Breast epithelium (tissue), 4 donors: Measurements from ENCODE around the gene PDIA6. TPM values are rescaled to one million over a fixed set of nuclear protein-coding genes. Genes with fewer than 3 reads are reported as not detected.

Experiments
- DNase-seq, 2 donors: peaks; one replicate each; pipeline ENCODE4 v3.0.0-alpha.2; 2019; ENCODE audit warnings: low spot score in 2 of 2
- H3K27ac ChIP-seq, 2 donors: fragments of 200-600 bp; sonication (generic) in 1 of 2; one replicate each; pipeline ENCODE4 v1.5.1; 2016 to 2019; ENCODE audit warnings: mild to moderate bottlenecking in 1 of 2
- H3K27me3 ChIP-seq, 2 donors: fragments of 200-600 bp; sonication (generic) in 1 of 2; one replicate each; pipeline versions ENCODE4 v1.5.1 to v1.6.0; 2017 to 2019; ENCODE audit warnings: control low read depth in 1 of 2, mild to moderate bottlenecking in 1 of 2
- H3K36me3 ChIP-seq: fragments of 200-600 bp; one replicate; pipeline ENCODE4 v1.5.1; 2019
- H3K4me1 ChIP-seq, 2 donors: fragments of 200-600 bp; sonication (generic); one replicate each; pipeline ENCODE4 v1.5.1; 2016 to 2019; ENCODE audit warnings: control low read depth in 1 of 2
- H3K4me3 ChIP-seq, 3 donors: fragments of 200-600 bp; sonication (generic); 1 replicate in 2 of 3; 2 replicates in 1 of 3; pipeline ENCODE4 v1.5.1; 2016 to 2019; ENCODE audit warnings: mild to moderate bottlenecking in 3 of 3, moderate library complexity in 2 of 3
- H3K9me3 ChIP-seq, 2 donors: fragments of 200-600 bp; sonication (generic) in 1 of 2; one replicate each; pipeline ENCODE4 v1.5.1; 2016 to 2019; ENCODE audit warnings: control low read depth in 1 of 2
- CTCF ChIP-seq, 3 donors: fragments of 450-650 bp; IDR thresholded peaks; one replicate each; pipeline ENCODE4 v1.5.1; 2016 to 2017; ENCODE audit warnings: antibody characterized with exemption in 3 of 3, mild to moderate bottlenecking in 3 of 3, moderate library complexity in 3 of 3
- POLR2A ChIP-seq: fragments of 450-650 bp; IDR thresholded peaks from one replicate; pipeline ENCODE4 v1.6.1; 2016; ENCODE audit warnings: antibody characterized with exemption, mild to moderate bottlenecking, moderate library complexity
- POLR2AphosphoS5 ChIP-seq, 3 donors: sonication (generic); formaldehyde crosslinking; IDR thresholded peaks; one replicate each; pipeline ENCODE4 v1.6.1; 2017; ENCODE audit warnings: antibody characterized with exemption in 3 of 3
- intact Hi-C: fragments of 100-400 bp; cut with DNase I; formaldehyde crosslinking; loops from one replicate; pipeline ENCODE4 v1.15.1; 2023; ENCODE audit warnings: low total_unique reads
- total RNA-seq, 3 donors: library from RNA; depleted of rRNA; stranded (reverse); fragments of >200 nt; gene quantifications; one replicate each; pipeline ENCODE4 v1.1.0, GENCODE V29; 2016

The PDIA6 gene
- total RNA-seq, 3 donors from 2014 or later: 84.7 to 118 (median 108) TPM

DNA sequence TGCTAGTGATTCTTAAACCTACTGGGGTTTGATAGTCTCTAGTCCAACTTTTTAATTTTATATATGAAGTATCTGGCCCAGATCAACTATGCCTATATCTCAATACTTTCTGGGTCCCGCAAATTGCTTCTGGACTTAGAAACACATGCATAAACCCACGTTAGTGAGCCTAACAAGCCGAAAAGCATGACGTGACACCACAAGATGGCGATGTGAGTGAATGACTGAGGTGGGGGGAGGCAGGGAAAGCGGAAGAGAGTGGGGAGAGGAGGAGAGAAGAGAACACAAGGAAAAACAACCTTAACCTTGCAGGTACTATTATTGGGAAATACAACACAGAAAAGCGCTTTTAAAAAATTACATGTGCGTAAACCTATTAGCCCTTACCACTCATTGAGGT is 13.8 kb downstream of the PDIA6 start:
- H3K4me3 ChIP-seq: no peak overlapping the region
- intact Hi-C loops: no loop called here
- H3K27me3 ChIP-seq: no peaks in the 10 kb centered on the region
- H3K27ac ChIP-seq: no peak overlapping the region
- no peaks in the 10 kb centered on the region for H3K9me3 ChIP-seq
- no peak for DNase-seq
- TF ChIP-seq POLR2A: no peak
- no peak for TF ChIP-seq POLR2AphosphoS5 (IDR thresholded peaks at IDR 0.05)
- no peak for TF ChIP-seq CTCF (IDR thresholded peaks at IDR 0.05)
- H3K4me1 ChIP-seq: no peaks in the 10 kb centered on the region
- H3K36me3 ChIP-seq: no peaks in the 10 kb centered on the region

DNA sequence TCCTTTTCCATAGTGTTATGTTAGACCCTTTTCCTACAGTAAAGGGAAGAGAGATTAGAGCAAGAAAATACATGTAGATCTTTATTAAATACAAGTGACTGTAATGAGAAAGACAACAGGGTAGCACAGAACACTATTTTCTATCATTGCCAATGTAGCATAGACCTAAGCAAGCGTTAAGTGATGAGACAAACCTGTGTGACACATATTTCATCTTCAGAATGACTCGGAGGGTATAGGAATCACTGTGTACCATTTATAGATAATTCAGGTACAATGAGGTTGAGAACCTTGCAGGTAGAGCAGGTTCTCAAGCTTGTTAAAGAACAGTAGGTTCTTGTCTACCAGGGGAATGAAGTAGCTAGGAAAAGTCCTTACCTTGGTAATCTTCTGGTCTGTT is 15.9 kb downstream of the PDIA6 start:
- H3K27ac ChIP-seq: no peak overlapping the region
- TF ChIP-seq POLR2A (no peak), CTCF (IDR thresholded peaks at IDR 0.05) (no peak), POLR2AphosphoS5 (IDR thresholded peaks at IDR 0.05) (no peak)
- H3K9me3 ChIP-seq: no peaks in the 10 kb centered on the region
- H3K27me3 ChIP-seq: no peaks in the 10 kb centered on the region
- intact Hi-C loops: no loop called here
- no peak overlapping the region for H3K4me3 ChIP-seq
- no peaks in the 10 kb centered on the region for H3K4me1 ChIP-seq
- no peak for DNase-seq
- no peaks in the 10 kb centered on the region for H3K36me3 ChIP-seq

DNA sequence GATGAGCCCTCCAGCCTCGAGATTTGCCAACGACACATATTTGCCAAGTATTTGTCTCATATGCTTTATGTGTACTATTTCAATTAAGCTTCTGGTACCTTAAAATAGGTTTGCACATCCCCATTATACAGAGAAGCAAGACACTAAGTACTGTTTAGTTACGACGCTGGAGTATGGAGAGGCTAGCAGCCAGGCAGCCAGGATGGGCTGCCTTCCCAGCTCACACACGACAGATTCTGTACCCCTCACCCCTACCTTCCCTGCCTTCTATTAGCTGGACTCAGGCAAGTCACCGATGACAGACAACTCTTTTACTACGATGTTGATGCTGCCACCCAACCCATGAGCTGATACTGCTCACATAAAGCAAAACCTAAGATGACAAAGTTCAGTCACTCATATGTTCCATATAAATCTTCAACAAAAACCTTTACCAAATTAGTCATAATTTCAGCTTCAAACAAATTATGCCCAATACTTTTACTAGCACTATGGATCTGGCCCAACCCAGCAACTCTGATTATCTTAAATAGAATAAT is 17.0 kb downstream of the PDIA6 start:
- H3K27ac ChIP-seq: no peak overlapping the region
- H3K4me1 ChIP-seq: no peaks in the 10 kb centered on the region
- no peak overlapping the region for H3K4me3 ChIP-seq
- no peaks in the 10 kb centered on the region for H3K9me3 ChIP-seq
- intact Hi-C loops: no loop called here
- DNase-seq: no peak
- no peaks in the 10 kb centered on the region for H3K27me3 ChIP-seq
- TF ChIP-seq POLR2AphosphoS5 (IDR thresholded peaks at IDR 0.05) (no peak), POLR2A (no peak), CTCF (IDR thresholded peaks at IDR 0.05) (no peak)
- H3K36me3 ChIP-seq: no peaks in the 10 kb centered on the region

DNA sequence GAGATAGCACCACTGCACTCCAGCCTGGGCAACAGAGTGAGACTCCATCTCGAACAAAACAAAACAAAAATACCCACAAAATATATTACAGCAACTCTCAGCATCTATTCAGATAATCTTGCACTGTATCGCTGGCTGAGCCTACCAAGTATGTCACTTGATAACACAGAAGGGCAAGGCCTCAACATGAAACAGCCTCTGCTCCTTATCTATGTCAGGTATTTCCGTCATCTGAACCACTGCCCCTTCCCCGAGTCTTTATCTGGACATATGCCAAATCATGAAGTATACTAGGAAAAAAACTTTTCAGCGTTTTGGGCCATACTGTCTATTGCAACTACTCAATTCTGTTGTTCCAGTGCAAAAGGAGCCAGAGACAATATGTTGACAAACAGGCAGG is 17.7 kb downstream of the PDIA6 start:
- H3K27me3 ChIP-seq: no peaks in the 10 kb centered on the region
- no peak overlapping the region for H3K27ac ChIP-seq
- no peaks in the 10 kb centered on the region for H3K4me1 ChIP-seq
- TF ChIP-seq CTCF (IDR thresholded peaks at IDR 0.05) (no peak), POLR2A (no peak), POLR2AphosphoS5 (IDR thresholded peaks at IDR 0.05) (no peak)
- H3K36me3 ChIP-seq: no peaks in the 10 kb centered on the region
- DNase-seq: no peak
- H3K9me3 ChIP-seq: no peaks in the 10 kb centered on the region
- no peak overlapping the region for H3K4me3 ChIP-seq
- intact Hi-C loops: no loop called here

- no peaks in the 10 kb centered on the region for H3K9me3 ChIP-seq
- TF ChIP-seq POLR2AphosphoS5 (IDR thresholded peaks at IDR 0.05) (no peak), CTCF (IDR thresholded peaks at IDR 0.05) (no peak), POLR2A (no peak)
- peaks cover 7% of the 10 kb centered on the region for H3K36me3 ChIP-seq
- no peaks in the 10 kb centered on the region for H3K27me3 ChIP-seq
- no peak overlapping the region for H3K27ac ChIP-seq
- H3K4me3 ChIP-seq: no peak overlapping the region
- no peaks in the 10 kb centered on the region for H3K4me1 ChIP-seq
- intact Hi-C loops: no loop called here
- DNase-seq: no peak
These were observed 18.8 kb downstream of the PDIA6 start for GRCh38 chr2:10793816-10794215.
